ENCODE measurements around the gene ANGPTL2.

- TF ChIP-seq NFIC (IDR thresholded peaks at IDR 0.05) (no peak), CREB1 (IDR thresholded peaks at IDR 0.05; ENCODE audit: low read depth) (no peak), RAD21 (IDR thresholded peaks at IDR 0.05; ENCODE audit: low read depth) (no peak)
These were observed 66.0 kb downstream of the ANGPTL2 start for GRCh38 chr9:127056446-127056845.

Data from Ishikawa (cell line).